ENCODE data around the gene SPPL3.
"Not testable (repeated sequence)": the region's sequence is repeated elsewhere in the genome, so short reads cannot be mapped to it uniquely, and the experiment has no call there.

Gene SPPL3

DNA sequence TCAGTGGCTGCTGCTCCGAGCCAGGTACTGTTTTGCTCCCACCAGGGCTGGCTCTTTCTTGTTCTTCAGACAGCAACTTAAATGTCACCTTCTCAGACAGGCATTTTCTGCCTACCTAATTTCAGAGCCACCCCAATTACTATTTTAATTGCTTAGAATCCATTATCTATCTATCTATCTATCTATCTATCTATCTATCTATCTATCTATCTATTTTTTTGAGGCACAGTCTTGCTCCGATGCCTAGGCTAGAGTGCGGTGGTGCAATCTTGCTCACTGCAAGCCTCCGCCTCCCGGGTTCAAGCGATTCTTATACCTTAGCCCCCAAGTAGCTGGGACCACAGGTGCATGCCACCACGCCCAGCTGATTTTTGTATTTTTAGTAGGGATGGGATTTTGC lies 58.5 kb downstream of the SPPL3 start:
- no peak for TF ChIP-seq CTCF (IDR thresholded peaks at IDR 0.05)
- no peak for TF ChIP-seq ZFX (IDR thresholded peaks at IDR 0.05; ENCODE audit: borderline replicate concordance)
- H3K27ac ChIP-seq: no peak overlapping the region

DNA sequence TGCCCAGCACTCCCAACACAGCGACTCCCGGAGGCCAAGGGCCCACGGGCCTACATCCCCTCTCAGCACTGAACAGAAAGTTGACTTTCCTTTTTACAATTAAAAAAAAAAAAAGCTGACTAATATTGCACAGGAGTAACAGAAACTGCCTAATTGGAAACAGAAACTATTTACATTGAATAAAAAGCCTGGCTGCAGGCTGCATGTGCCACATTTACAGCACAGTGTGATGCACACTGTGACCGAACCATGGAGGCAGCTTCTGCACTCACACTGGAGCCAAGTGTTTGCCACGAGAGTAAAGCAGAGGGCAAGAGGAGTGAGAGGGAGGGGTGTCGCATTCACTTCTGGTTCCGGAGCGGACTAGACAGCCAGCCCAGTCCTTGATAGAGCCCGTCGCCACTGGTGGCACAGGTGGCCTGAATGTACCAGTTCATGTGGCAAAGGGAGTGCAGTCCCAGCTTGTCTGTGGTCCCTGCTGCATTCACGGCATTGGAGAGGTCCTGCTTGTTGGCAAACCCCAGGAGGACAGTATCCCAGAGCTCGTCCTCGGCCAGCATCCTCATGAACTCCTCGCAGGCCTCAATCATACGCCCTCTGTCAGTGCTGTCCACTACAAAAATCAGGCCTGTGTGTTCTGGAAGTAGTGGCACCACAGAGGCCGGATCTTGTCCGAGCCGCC lies 59.2 kb downstream of the SPPL3 start:
- TF ChIP-seq CTCF (IDR thresholded peaks at IDR 0.05) (no peak), ZFX (IDR thresholded peaks at IDR 0.05; ENCODE audit: borderline replicate concordance) (no peak)
- H3K27ac ChIP-seq: no peak overlapping the region

- H3K27ac ChIP-seq: no peak overlapping the region
- no peak for TF ChIP-seq CTCF (IDR thresholded peaks at IDR 0.05)
- TF ChIP-seq ZFX (IDR thresholded peaks at IDR 0.05; ENCODE audit: borderline replicate concordance): no peak
Measured at GRCh38 chr12:120844297-120844696, 59.9 kb downstream of the SPPL3 start.

DNA sequence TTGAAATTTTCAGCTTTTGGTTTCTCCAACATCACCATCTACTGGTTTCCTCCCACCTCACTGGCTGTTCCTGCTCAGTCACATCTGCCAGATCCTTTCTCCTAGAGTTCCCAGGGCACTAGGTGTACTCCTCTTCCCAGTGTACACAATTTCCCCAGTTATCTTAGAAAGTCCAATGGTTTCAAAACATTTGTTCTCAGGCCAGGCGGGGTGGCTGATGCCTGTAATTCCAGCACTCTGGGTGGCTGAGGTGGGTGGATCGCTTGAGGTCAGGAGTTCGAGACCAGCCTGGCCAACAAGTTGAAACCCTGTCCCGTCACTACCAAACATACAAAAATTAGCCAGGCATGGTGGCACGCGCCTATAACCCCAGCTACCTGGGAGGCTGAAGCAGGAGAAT lies 60.7 kb downstream of the SPPL3 start:
- no peak overlapping the region for H3K27ac ChIP-seq

GRCh38 chr12:120842595-120842994 lies 61.6 kb downstream of the SPPL3 start:
- H3K27ac ChIP-seq: no peak overlapping the region
- TF ChIP-seq ZFX (IDR thresholded peaks at IDR 0.05; ENCODE audit: borderline replicate concordance) (no peak), CTCF (IDR thresholded peaks at IDR 0.05) (no peak)

More for the DNA sequence above, 60.7 kb downstream of the SPPL3 start:
- TF ChIP-seq ZFX (IDR thresholded peaks at IDR 0.05; ENCODE audit: borderline replicate concordance) (no peak), CTCF (IDR thresholded peaks at IDR 0.05) (no peak)

DNA sequence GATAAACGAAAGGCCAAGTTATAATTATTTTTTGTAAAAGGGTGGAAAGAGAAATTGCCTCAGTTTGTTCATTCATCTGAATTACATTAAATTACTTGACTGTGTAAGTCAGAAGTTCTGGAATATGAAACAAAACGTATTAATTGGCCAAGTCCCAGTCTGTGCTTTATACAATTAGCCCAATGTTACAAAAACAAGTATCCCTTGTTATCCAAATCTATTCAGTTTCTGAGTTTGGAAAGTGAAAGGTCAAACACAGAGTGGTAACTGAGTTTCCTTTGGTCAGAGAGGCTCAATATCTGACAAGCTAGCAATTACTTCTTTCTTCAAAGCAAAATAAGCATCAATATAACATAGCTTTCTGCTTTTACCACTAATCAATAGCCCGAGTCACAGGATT lies 62.6 kb downstream of the SPPL3 start:
- H3K27ac ChIP-seq: no peak overlapping the region
- TF ChIP-seq CTCF (IDR thresholded peaks at IDR 0.05): no peak
- TF ChIP-seq ZFX (IDR thresholded peaks at IDR 0.05; ENCODE audit: borderline replicate concordance): no peak

DNA sequence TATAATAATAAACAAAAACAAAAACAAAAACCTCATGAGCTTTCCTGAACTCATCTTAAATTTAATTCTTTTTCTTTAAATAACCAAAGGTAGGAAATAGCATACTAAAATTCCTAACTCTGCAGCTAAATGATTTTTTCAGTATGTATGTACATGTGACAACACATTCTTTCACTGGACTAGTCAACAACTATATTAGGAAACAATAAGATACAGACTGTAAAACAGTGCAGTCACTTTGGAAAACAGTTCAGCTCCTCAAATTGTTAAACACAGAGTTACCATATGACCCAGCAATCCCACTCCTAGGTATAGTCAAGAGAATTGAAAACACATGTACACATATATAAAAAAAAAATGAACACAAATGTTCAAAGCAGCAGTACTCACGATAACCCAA lies 64.7 kb downstream of the SPPL3 start:
- no peak overlapping the region for H3K27ac ChIP-seq
- TF ChIP-seq ZFX (IDR thresholded peaks at IDR 0.05; ENCODE audit: borderline replicate concordance): no peak
- no peak for TF ChIP-seq CTCF (IDR thresholded peaks at IDR 0.05)

GRCh38 chr12:120838629-120839383 lies 65.4 kb downstream of the SPPL3 start:
- not testable (repeated sequence) for H3K27ac ChIP-seq

Measured in 22Rv1 (cell line).